SK-N-SH treated with all-trans-retinoic acid at 6 μM for 48 hours (cell line): ENCODE results near the gene ITGB3.

Source experiments
- ARNTL ChIP-seq: fragments of 450-650 bp; formaldehyde crosslinking; IDR thresholded peaks from 2 replicates; pipeline ENCODE4 v1.5.0; 2020; ENCODE audit warnings: low read depth, mild to moderate bottlenecking, moderate library complexity, borderline replicate concordance
- BACH2 ChIP-seq: fragments of 250-450 bp; sonication (Bioruptor Pico); IDR thresholded peaks from 2 replicates; pipeline ENCODE4 v1.9.0; 2021; ENCODE audit warnings: mild to moderate bottlenecking, borderline replicate concordance
- GLIS3 ChIP-seq: fragments of 250-450 bp; sonication (Bioruptor Pico); IDR thresholded peaks from 2 replicates; pipeline ENCODE4 v1.5.0; 2020; ENCODE audit warnings: mild to moderate bottlenecking, moderate library complexity
- OSR1 ChIP-seq: fragments of 250-450 bp; sonication (Bioruptor Pico); IDR thresholded peaks from 2 replicates; pipeline ENCODE4 v1.8.0; 2022; ENCODE audit warnings: moderate library complexity, mild to moderate bottlenecking, inconsistent platforms
- RARB ChIP-seq: fragments of 250-450 bp; sonication (Bioruptor Pico); IDR thresholded peaks from 2 replicates; pipeline ENCODE4 v1.8.0; 2021; ENCODE audit warnings: mild to moderate bottlenecking, moderate library complexity
- ZNF565 ChIP-seq: fragments of 450-650 bp; formaldehyde crosslinking; conservative IDR thresholded peaks from 2 replicates; pipeline ENCODE4 v1.5.0; 2020; ENCODE audit warnings: low read depth, mild to moderate bottlenecking, moderate library complexity
- TF ChIP-seq, protein P1 (sequence below): fragments of 250-450 bp; sonication (Bioruptor Pico); IDR thresholded peaks from 2 replicates; pipeline ENCODE4 v1.8.0; 2020; ENCODE audit warnings: mild to moderate bottlenecking, moderate library complexity, borderline replicate concordance
- TF ChIP-seq, protein P2 (sequence below): fragments of 250-450 bp; sonication (Bioruptor Pico); IDR thresholded peaks from 2 replicates; pipeline ENCODE4 v1.5.1; 2021; ENCODE audit warnings: mild to moderate bottlenecking, moderate library complexity

DNA sequence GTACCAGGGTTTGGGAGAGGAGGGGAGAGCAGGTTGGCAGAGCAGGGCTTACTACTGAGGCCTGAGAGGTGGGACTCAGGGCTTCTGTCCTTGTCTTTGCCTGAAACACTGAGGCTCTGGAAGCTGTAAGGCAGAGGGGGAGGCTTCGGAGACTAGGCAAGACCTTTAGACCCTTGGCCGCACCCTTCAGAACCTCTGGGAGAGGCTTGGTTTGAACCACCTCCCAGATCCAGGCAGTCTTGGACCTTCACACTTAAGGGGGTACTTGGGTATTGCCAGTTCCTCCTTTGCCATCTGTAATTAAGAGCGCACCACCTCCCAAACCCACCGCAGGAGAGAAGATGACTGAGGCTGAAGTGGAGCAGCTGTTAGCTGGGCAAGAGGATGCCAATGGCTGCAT is 31.6 kb upstream of the ITGB3 start:
- no peak for TF ChIP-seq GLIS3 (CRISPR knock-in tag)
- TF ChIP-seq, protein P1, sequence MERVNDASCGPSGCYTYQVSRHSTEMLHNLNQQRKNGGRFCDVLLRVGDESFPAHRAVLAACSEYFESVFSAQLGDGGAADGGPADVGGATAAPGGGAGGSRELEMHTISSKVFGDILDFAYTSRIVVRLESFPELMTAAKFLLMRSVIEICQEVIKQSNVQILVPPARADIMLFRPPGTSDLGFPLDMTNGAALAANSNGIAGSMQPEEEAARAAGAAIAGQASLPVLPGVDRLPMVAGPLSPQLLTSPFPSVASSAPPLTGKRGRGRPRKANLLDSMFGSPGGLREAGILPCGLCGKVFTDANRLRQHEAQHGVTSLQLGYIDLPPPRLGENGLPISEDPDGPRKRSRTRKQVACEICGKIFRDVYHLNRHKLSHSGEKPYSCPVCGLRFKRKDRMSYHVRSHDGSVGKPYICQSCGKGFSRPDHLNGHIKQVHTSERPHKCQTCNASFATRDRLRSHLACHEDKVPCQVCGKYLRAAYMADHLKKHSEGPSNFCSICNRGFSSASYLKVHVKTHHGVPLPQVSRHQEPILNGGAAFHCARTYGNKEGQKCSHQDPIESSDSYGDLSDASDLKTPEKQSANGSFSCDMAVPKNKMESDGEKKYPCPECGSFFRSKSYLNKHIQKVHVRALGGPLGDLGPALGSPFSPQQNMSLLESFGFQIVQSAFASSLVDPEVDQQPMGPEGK (CRISPR knock-in tag): no peak
- TF ChIP-seq, protein P2, sequence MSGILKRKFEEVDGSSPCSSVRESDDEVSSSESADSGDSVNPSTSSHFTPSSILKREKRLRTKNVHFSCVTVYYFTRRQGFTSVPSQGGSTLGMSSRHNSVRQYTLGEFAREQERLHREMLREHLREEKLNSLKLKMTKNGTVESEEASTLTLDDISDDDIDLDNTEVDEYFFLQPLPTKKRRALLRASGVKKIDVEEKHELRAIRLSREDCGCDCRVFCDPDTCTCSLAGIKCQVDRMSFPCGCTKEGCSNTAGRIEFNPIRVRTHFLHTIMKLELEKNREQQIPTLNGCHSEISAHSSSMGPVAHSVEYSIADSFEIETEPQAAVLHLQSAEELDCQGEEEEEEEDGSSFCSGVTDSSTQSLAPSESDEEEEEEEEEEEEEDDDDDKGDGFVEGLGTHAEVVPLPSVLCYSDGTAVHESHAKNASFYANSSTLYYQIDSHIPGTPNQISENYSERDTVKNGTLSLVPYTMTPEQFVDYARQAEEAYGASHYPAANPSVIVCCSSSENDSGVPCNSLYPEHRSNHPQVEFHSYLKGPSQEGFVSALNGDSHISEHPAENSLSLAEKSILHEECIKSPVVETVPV (CRISPR knock-in tag): no peak
- TF ChIP-seq OSR1 (CRISPR knock-in tag): no peak
- TF ChIP-seq ZNF565 (CRISPR knock-in tag): no peak
- no peak for TF ChIP-seq ARNTL (CRISPR knock-in tag)
- no peak for TF ChIP-seq BACH2
- no peak for TF ChIP-seq RARB (CRISPR knock-in tag)
